ENCODE results near the gene SEC63.
"Not testable (repeated sequence)": the region's sequence is repeated elsewhere in the genome, so short reads cannot be mapped to it uniquely, and the experiment has no call there.

Gene SEC63

GRCh38 chr6:107869871-107870270 lies 88.1 kb downstream of the SEC63 start:
- H3K27me3 ChIP-seq (ENCODE audit: control insufficient read depth, insufficient read depth, low read length), result no peaks in the 10 kb centered on the region
- H3K27ac ChIP-seq (ENCODE audit: low read length), result no peak overlapping the region
- H3K36me3 ChIP-seq (ENCODE audit: control insufficient read depth, low read depth, low read length), result peaks cover 25% of the 10 kb centered on the region
- no peak overlapping the region for H3K9ac ChIP-seq (ENCODE audit: low read length)
- H3K4me1 ChIP-seq (ENCODE audit: control insufficient read depth, low read depth, low read length), result peaks cover 23% of the 10 kb centered on the region
- H3K4me3 ChIP-seq (ENCODE audit: low read length), result no peak overlapping the region
- H3K9me3 ChIP-seq (ENCODE audit: control insufficient read depth, low read depth, low read length), result no peaks in the 10 kb centered on the region

- H3K36me3 ChIP-seq (ENCODE audit: control insufficient read depth, low read depth, low read length), result peaks cover 22% of the 10 kb centered on the region
These were observed 89.0 kb downstream of the SEC63 start for GRCh38 chr6:107868867-107869611.

GRCh38 chr6:107867302-107867615 lies 90.7 kb downstream of the SEC63 start:
- no peak overlapping the region for H3K27ac ChIP-seq (ENCODE audit: low read length)
- peaks cover 34% of the 10 kb centered on the region for H3K4me1 ChIP-seq (ENCODE audit: control insufficient read depth, low read depth, low read length)
- H3K27me3 ChIP-seq (ENCODE audit: control insufficient read depth, insufficient read depth, low read length), result no peaks in the 10 kb centered on the region
- H3K36me3 ChIP-seq (ENCODE audit: control insufficient read depth, low read depth, low read length), result peaks cover 20% of the 10 kb centered on the region
- no peaks in the 10 kb centered on the region for H3K9me3 ChIP-seq (ENCODE audit: control insufficient read depth, low read depth, low read length)
- H3K4me3 ChIP-seq (ENCODE audit: low read length), result no peak overlapping the region
- H3K9ac ChIP-seq (ENCODE audit: low read length), result no peak overlapping the region

More at GRCh38 chr6:107868867-107869611, 89.0 kb downstream of the SEC63 start:
- Histone ChIP-seq H3K9ac (ENCODE audit: low read length) (no peak overlapping the region), H3K4me3 (ENCODE audit: low read length) (no peak overlapping the region), H3K27me3 (ENCODE audit: control insufficient read depth, insufficient read depth, low read length) (no peaks in the 10 kb centered on the region), H3K4me1 (ENCODE audit: control insufficient read depth, low read depth, low read length) (peaks cover 32% of the 10 kb centered on the region), H3K27ac (ENCODE audit: low read length) (no peak overlapping the region), H3K9me3 (ENCODE audit: control insufficient read depth, low read depth, low read length) (no peaks in the 10 kb centered on the region)

- Histone ChIP-seq H3K9ac (ENCODE audit: low read length) (no peak overlapping the region), H3K27ac (ENCODE audit: low read length) (no peak overlapping the region), H3K36me3 (ENCODE audit: control insufficient read depth, low read depth, low read length) (peaks cover 15% of the 10 kb centered on the region), H3K4me1 (ENCODE audit: control insufficient read depth, low read depth, low read length) (peaks cover 34% of the 10 kb centered on the region), H3K27me3 (ENCODE audit: control insufficient read depth, insufficient read depth, low read length) (no peaks in the 10 kb centered on the region), H3K4me3 (ENCODE audit: low read length) (no peak overlapping the region), H3K9me3 (ENCODE audit: control insufficient read depth, low read depth, low read length) (no peaks in the 10 kb centered on the region)
These were observed 91.3 kb downstream of the SEC63 start for GRCh38 chr6:107866606-107867301.

- no peak overlapping the region for H3K4me3 ChIP-seq (ENCODE audit: low read length)
- no peaks in the 10 kb centered on the region for H3K27me3 ChIP-seq (ENCODE audit: control insufficient read depth, insufficient read depth, low read length)
- H3K27ac ChIP-seq (ENCODE audit: low read length), result no peak overlapping the region
- H3K9me3 ChIP-seq (ENCODE audit: control insufficient read depth, low read depth, low read length), result no peaks in the 10 kb centered on the region
- no peak overlapping the region for H3K9ac ChIP-seq (ENCODE audit: low read length)
- peaks cover 23% of the 10 kb centered on the region for H3K4me1 ChIP-seq (ENCODE audit: control insufficient read depth, low read depth, low read length)
- no peaks in the 10 kb centered on the region for H3K36me3 ChIP-seq (ENCODE audit: control insufficient read depth, low read depth, low read length)
These were observed 93.5 kb downstream of the SEC63 start for GRCh38 chr6:107864226-107865127.

GRCh38 chr6:107862383-107862782 lies 95.6 kb downstream of the SEC63 start:
- no peak overlapping the region for H3K9ac ChIP-seq (ENCODE audit: low read length)
- H3K4me3 ChIP-seq (ENCODE audit: low read length), result no peak overlapping the region
- no peaks in the 10 kb centered on the region for H3K36me3 ChIP-seq (ENCODE audit: control insufficient read depth, low read depth, low read length)
- H3K4me1 ChIP-seq (ENCODE audit: control insufficient read depth, low read depth, low read length), result peaks cover 17% of the 10 kb centered on the region
- no peaks in the 10 kb centered on the region for H3K9me3 ChIP-seq (ENCODE audit: control insufficient read depth, low read depth, low read length)
- no peak overlapping the region for H3K27ac ChIP-seq (ENCODE audit: low read length)
- H3K27me3 ChIP-seq (ENCODE audit: control insufficient read depth, insufficient read depth, low read length), result no peaks in the 10 kb centered on the region

- not testable (repeated sequence) for H3K9me3 ChIP-seq (ENCODE audit: control insufficient read depth, low read depth, low read length); H3K36me3 ChIP-seq (ENCODE audit: control insufficient read depth, low read depth, low read length); H3K4me3 ChIP-seq (ENCODE audit: low read length); H3K27ac ChIP-seq (ENCODE audit: low read length); H3K9ac ChIP-seq (ENCODE audit: low read length); H3K27me3 ChIP-seq (ENCODE audit: control insufficient read depth, insufficient read depth, low read length)
- H3K4me1 ChIP-seq (ENCODE audit: control insufficient read depth, low read depth, low read length), result peaks cover 14% of the 10 kb centered on the region
These were observed 97.0 kb downstream of the SEC63 start for GRCh38 chr6:107860963-107861362.

- H3K4me3 ChIP-seq (ENCODE audit: low read length); H3K27me3 ChIP-seq (ENCODE audit: control insufficient read depth, insufficient read depth, low read length); H3K9me3 ChIP-seq (ENCODE audit: control insufficient read depth, low read depth, low read length); H3K36me3 ChIP-seq (ENCODE audit: control insufficient read depth, low read depth, low read length); H3K27ac ChIP-seq (ENCODE audit: low read length); H3K9ac ChIP-seq (ENCODE audit: low read length): not testable (repeated sequence)
- peaks cover 14% of the 10 kb centered on the region for H3K4me1 ChIP-seq (ENCODE audit: control insufficient read depth, low read depth, low read length)
These were observed 97.9 kb downstream of the SEC63 start for GRCh38 chr6:107860144-107860543.

GRCh38 chr6:107853230-107853629 lies 104.8 kb downstream of the SEC63 start:
- Histone ChIP-seq H3K36me3 (ENCODE audit: control insufficient read depth, low read depth, low read length) (no peaks in the 10 kb centered on the region), H3K9me3 (ENCODE audit: control insufficient read depth, low read depth, low read length) (no peaks in the 10 kb centered on the region), H3K27me3 (ENCODE audit: control insufficient read depth, insufficient read depth, low read length) (peaks cover 12% of the 10 kb centered on the region), H3K9ac (ENCODE audit: low read length) (no peak overlapping the region), H3K4me3 (ENCODE audit: low read length) (no peak overlapping the region), H3K4me1 (ENCODE audit: control insufficient read depth, low read depth, low read length) (no peaks in the 10 kb centered on the region), H3K27ac (ENCODE audit: low read length) (no peak overlapping the region)

- no peak overlapping the region for H3K27ac ChIP-seq (ENCODE audit: low read length)
- H3K9me3 ChIP-seq (ENCODE audit: control insufficient read depth, low read depth, low read length), result no peaks in the 10 kb centered on the region
- H3K4me1 ChIP-seq (ENCODE audit: control insufficient read depth, low read depth, low read length), result no peaks in the 10 kb centered on the region
- H3K9ac ChIP-seq (ENCODE audit: low read length), result no peak overlapping the region
- no peaks in the 10 kb centered on the region for H3K36me3 ChIP-seq (ENCODE audit: control insufficient read depth, low read depth, low read length)
- H3K4me3 ChIP-seq (ENCODE audit: low read length), result no peak overlapping the region
- H3K27me3 ChIP-seq (ENCODE audit: control insufficient read depth, insufficient read depth, low read length), result peaks cover 21% of the 10 kb centered on the region
These were observed 108.7 kb downstream of the SEC63 start for GRCh38 chr6:107849325-107849724.

All from iPS-18a (cell line).